ENCODE measurements around the gene ADORA1. TPM values are rescaled to one million over a fixed set of nuclear protein-coding genes. Genes with fewer than 3 reads are reported as not detected.

ADORA1 gene
- total and polyA plus RNA-seq, 2 donors (not counting 3 experiments of a cell fraction or from before 2014, with no cell fraction given) = 0.15 TPM; not detected in 1

- H3K4me2 ChIP-seq (ENCODE audit: insufficient read depth, low read length) = no peak overlapping the region
- peaks cover 21 to 48% of the 10 kb centered on the region in 2 experiments for H3K27me3 ChIP-seq (ENCODE audit: control insufficient read depth in 2 of 2, insufficient read depth in 2 of 2, low read length in 2 of 2)
- intact Hi-C loops (cut with micrococcal nuclease) (no loop called here), dilution Hi-C loops (cut with MboI; ENCODE audit: extremely low pct_ligation_motif_present, low sequenced_read_pairs) (no loop called here)
- no peak overlapping the region for H3K4me3 ChIP-seq (replicated peaks in 1 of 3; ENCODE audit: insufficient read depth in 1 of 3, low read depth in 1 of 3, low read length in 3 of 3)
- no peaks in the 10 kb centered on the region for H3K9me3 ChIP-seq (replicated peaks; ENCODE audit: control insufficient read depth, insufficient read depth, low read length)
- no peak overlapping the region for H3K27ac ChIP-seq (ENCODE audit: insufficient read depth, low read depth, low read length)
- ChIA-PET POLR2A (no interaction called here), CTCF (interaction anchor here (0.8 to 2.3 kb wide), 4 partner anchors 11 to 91 kb away, joined by 3 to 12 read pairs (median 7); no protein-coding TSS in a partner anchor)
- H3K9me1 ChIP-seq (replicated peaks; ENCODE audit: control insufficient read depth, extremely low read depth, insufficient read depth, low read length) = no peaks in the 10 kb centered on the region
- H3K36me3 ChIP-seq (ENCODE audit: control insufficient read depth in 2 of 2, extremely low read depth in 1 of 2, insufficient read depth in 2 of 2, low read length in 2 of 2) = no peaks in the 10 kb centered on the region
- no peak for TF ChIP-seq POLR2AphosphoS5 (IDR thresholded peaks at IDR 0.05; ENCODE audit: insufficient read depth, low read depth, low read length)
- no peak for TF ChIP-seq EZH2 (IDR thresholded peaks at IDR 0.05; ENCODE audit: borderline replicate concordance, low read depth, low read length, severe bottlenecking)
- TF ChIP-seq FOS (IDR thresholded peaks at IDR 0.05; ENCODE audit: borderline replicate concordance, insufficient read depth, low read length) = no peak
- no peak for TF ChIP-seq CTCF (IDR thresholded peaks at IDR 0.05; ENCODE audit: extremely low read depth in 1 of 2, insufficient read depth in 1 of 2, low read depth in 1 of 2, low read length in 2 of 2)
- no peak for TF ChIP-seq GATA2 (IDR thresholded peaks at IDR 0.05; ENCODE audit: insufficient read depth, insufficient read length, low read depth, low read length)
- no peak for TF ChIP-seq MAX (IDR thresholded peaks at IDR 0.05; ENCODE audit: insufficient read depth, insufficient read length)
- TF ChIP-seq JUN (IDR thresholded peaks at IDR 0.05; ENCODE audit: borderline replicate concordance, insufficient read depth, insufficient read length, low read depth) = no peak
- no peak for TF ChIP-seq POLR2A (IDR thresholded peaks at IDR 0.05; ENCODE audit: low read depth, low read length)
- TF ChIP-seq MYC (IDR thresholded peaks at IDR 0.05; ENCODE audit: low read depth, low read length) = no peak
- H4K20me1 ChIP-seq (replicated peaks; ENCODE audit: control insufficient read depth, extremely low read depth, insufficient read depth, low read length) = no peaks in the 10 kb centered on the region
- peaks cover 4% of the 10 kb centered on the region for H3K4me1 ChIP-seq (ENCODE audit: control insufficient read depth, extremely low read depth, insufficient read depth, low read length)
- H3K9ac ChIP-seq (replicated peaks; ENCODE audit: extremely low read depth, insufficient read depth, low read length) = no peak overlapping the region
- H2AFZ ChIP-seq (ENCODE audit: low read depth, low read length) = no peak overlapping the region
- FAIRE-seq (no peak), DNase-seq (ENCODE audit: low read depth, low spot score) (no peak)
- H3K79me2 ChIP-seq (ENCODE audit: control insufficient read depth, insufficient read depth, low read length) = no peaks in the 10 kb centered on the region
- BruUV-seq (replicated peaks) = no TSS peak
These were observed 2.1 kb downstream of the ADORA1 start for GRCh38 chr1:203129501-203130231.
